Activated B cell treated with CpG ODN at 0.5 μM for 24 hours (primary cell): Measurements from ENCODE around the gene SLC19A1. TPM values are rescaled to one million over a fixed set of nuclear protein-coding genes. Genes with fewer than 3 reads are reported as not detected.
"Not testable (repeated sequence)": the region's sequence is repeated elsewhere in the genome, so short reads cannot be mapped to it uniquely, and the experiment has no call there.

Experiments used
- ATAC-seq: fragments of 200-7000 bp; cut with Tn5 transposase; one replicate; pipeline ENCODE4 v1.10.0; 2021; ENCODE audit warnings: low read depth, mild to moderate bottlenecking, moderate library complexity
- CTCF ChIA-PET: fragments of 350-600 bp; sonication (Branson Sonifier 250); formaldehyde crosslinking; loops from one replicate; lab custom pipeline; 2021; ENCODE audit warnings: antibody characterized with exemption; lab: Charles Lee
- POLR2A ChIA-PET: fragments of 350-600 bp; sonication (Branson Sonifier 250); formaldehyde crosslinking; loops from one replicate; lab custom pipeline; 2021; ENCODE audit warnings: antibody characterized with exemption; lab: Charles Lee
- DNase-seq: peaks from one replicate; pipeline ENCODE4 v3.0.0; 2022
- H3K27ac Mint-ChIP-seq: one replicate; pipeline ENCODE4 v1.8.0; 2020; ENCODE audit warnings: mixed read lengths
- H3K27me3 Mint-ChIP-seq: one replicate; pipeline ENCODE4 v1.8.0; 2021; ENCODE audit warnings: mixed read lengths
- H3K36me3 Mint-ChIP-seq: one replicate; pipeline ENCODE4 v1.8.0; 2021; ENCODE audit warnings: low read depth, mixed read lengths
- H3K4me1 Mint-ChIP-seq: one replicate; pipeline ENCODE4 v1.8.0; 2021; ENCODE audit warnings: mixed read lengths
- H3K4me3 Mint-ChIP-seq: one replicate; pipeline ENCODE4 v1.8.0; 2020; ENCODE audit warnings: mild to moderate bottlenecking, mixed read lengths
- H3K9me3 Mint-ChIP-seq: one replicate; pipeline ENCODE4 v1.8.0; 2020; ENCODE audit warnings: mixed read lengths
- CTCF ChIP-seq: fragments of 200-600 bp; IDR thresholded peaks from one replicate; pipeline ENCODE4 v1.8.0; 2022; ENCODE audit warnings: antibody characterized with exemption, mild to moderate bottlenecking
- intact Hi-C: fragments of 100-400 bp; cut with micrococcal nuclease; formaldehyde crosslinking; loops from one replicate; pipeline ENCODE4 v1.15.1; 2024
- total RNA-seq: library from RNA; stranded (reverse); gene quantifications from 2 replicates; pipeline ENCODE4 v1.2.3, GENCODE V29; 2022

The SLC19A1 gene
- total RNA-seq, 1 donor from 2014 or later, result 10.7 TPM

DNA sequence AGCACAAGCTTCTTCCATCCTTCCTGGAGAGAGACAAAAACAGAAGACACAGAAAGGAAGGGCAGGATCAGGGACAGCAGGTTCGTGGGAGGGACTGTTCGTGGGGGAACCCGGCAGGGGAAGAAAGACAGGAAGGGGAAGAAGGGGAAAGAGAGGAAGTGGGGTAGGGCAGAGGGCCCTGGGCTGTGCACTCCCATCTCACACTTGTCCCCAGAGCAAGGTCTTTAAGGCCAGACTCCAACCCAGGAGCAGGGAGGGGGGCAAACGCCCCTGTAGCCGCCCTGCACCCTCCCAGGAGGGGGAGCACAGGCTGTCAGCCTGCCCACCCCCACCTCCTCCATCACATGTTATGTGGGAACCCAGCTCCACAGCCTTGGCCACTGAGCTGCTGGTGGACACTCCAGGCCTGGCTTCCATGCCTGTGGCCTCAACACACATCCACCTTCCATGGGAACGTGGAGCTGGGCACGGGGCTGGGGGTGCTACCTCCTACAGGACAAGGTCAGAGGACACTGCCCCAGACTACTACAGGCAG is 9.3 kb downstream of the SLC19A1 start:
- DNase-seq (no peak), ATAC-seq (no peak)
- H3K27me3 Mint-ChIP-seq, result no peaks in the 10 kb centered on the region
- H3K27ac Mint-ChIP-seq, result peak overlapping the region; percentile 21
- peaks cover 11% of the 10 kb centered on the region for H3K36me3 Mint-ChIP-seq
- peaks cover 17% of the 10 kb centered on the region for H3K4me1 Mint-ChIP-seq
- no peak overlapping the region for H3K4me3 Mint-ChIP-seq
- intact Hi-C loops, result no loop called here
- no peaks in the 10 kb centered on the region for H3K9me3 Mint-ChIP-seq
- ChIA-PET CTCF (no interaction called here), POLR2A (no interaction called here)
- TF ChIP-seq CTCF, result no peak

- H3K36me3 Mint-ChIP-seq, result peaks cover 15% of the 10 kb centered on the region
- H3K4me1 Mint-ChIP-seq, result peaks cover 17% of the 10 kb centered on the region
- no peak for TF ChIP-seq CTCF
- H3K4me3 Mint-ChIP-seq, result no peak overlapping the region
- no peaks in the 10 kb centered on the region for H3K27me3 Mint-ChIP-seq
- ChIA-PET POLR2A (no interaction called here), CTCF (no interaction called here)
- ATAC-seq (no peak), DNase-seq (no peak)
- no peak overlapping the region for H3K27ac Mint-ChIP-seq
- H3K9me3 Mint-ChIP-seq, result no peaks in the 10 kb centered on the region
- intact Hi-C loops, result no loop called here
Measured at GRCh38 chr21:45531393-45532215, 10.6 kb downstream of the SLC19A1 start.

DNA sequence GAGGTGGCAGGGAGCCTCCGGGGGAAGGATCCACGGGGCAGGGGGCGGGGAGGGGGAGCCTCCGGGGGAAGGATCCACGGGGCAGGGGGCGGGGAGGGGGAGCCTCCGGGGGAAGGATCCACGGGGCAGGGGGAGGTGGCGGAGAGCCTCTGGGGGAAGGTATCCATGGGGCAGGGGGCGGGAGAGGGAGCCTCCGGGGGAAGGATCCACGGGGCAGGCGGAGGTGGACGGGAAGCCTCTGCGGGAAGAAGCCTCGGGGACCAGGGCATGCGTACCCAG is 11.2 kb downstream of the SLC19A1 start:
- ATAC-seq, H3K4me3 Mint-ChIP-seq, H3K27ac Mint-ChIP-seq, intact Hi-C loops, H3K9me3 Mint-ChIP-seq, H3K27me3 Mint-ChIP-seq, DNase-seq, CTCF ChIA-PET, POLR2A ChIA-PET: not testable (repeated sequence)
- Mint-ChIP-seq H3K36me3 (peaks cover 16% of the 10 kb centered on the region), H3K4me1 (peaks cover 17% of the 10 kb centered on the region)

DNA sequence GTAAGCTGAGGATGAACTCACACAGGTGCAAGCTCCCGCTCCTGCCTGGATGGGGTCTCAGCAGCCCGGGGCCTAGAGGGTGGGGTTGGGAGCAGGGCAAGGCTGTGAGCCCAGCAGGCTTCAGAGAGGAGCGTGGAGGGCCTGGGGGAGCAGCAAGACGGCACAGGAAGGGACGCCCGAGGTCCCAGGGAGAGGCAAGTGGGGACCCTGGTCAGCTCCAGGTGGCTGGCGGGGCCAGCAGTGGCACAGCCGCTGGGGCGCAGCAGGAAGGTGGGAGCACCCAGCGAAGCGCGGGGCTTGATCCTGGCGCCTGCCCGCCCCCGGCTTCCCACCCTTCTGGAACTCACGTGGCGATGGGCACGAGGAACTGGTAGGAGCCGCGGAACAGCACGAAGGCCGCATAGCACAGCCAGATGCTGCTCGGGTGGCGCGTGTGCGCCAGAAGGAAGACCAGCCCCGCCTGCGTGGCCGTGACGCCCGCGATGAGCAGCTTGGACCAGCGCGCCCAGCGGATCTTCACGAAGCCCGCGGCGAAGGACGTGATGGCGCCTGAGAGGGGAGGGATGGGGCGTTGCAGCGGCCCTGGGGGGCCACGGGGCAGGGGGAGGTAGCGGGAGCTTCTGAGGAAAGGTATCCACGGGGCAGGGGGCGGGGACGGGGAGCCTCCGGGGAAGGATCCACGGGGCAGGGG is 11.7 kb downstream of the SLC19A1 start:
- Mint-ChIP-seq H3K4me3 (no peak overlapping the region), H3K27me3 (no peaks in the 10 kb centered on the region), H3K27ac (no peak overlapping the region), H3K9me3 (no peaks in the 10 kb centered on the region), H3K36me3 (peaks cover 16% of the 10 kb centered on the region), H3K4me1 (peaks cover 17% of the 10 kb centered on the region)
- POLR2A ChIA-PET, result no interaction called here
- intact Hi-C loops, result no loop called here
- no peak for TF ChIP-seq CTCF
- ATAC-seq (no peak), DNase-seq (no peak)
- CTCF ChIA-PET, result no interaction called here

GRCh38 chr21:45529785-45530422 is 12.3 kb downstream of the SLC19A1 start:
- ATAC-seq (no peak), DNase-seq (no peak)
- peaks cover 17% of the 10 kb centered on the region for H3K4me1 Mint-ChIP-seq
- no peak overlapping the region for H3K4me3 Mint-ChIP-seq
- H3K27ac Mint-ChIP-seq, result no peak overlapping the region
- intact Hi-C loops, result no loop called here
- ChIA-PET CTCF (no interaction called here), POLR2A (no interaction called here)
- no peaks in the 10 kb centered on the region for H3K9me3 Mint-ChIP-seq
- no peak for TF ChIP-seq CTCF
- no peaks in the 10 kb centered on the region for H3K27me3 Mint-ChIP-seq
- H3K36me3 Mint-ChIP-seq, result peaks cover 16% of the 10 kb centered on the region
